Upper lobe of left lung (tissue), 4 donors: ENCODE measurements around the gene SMOC2.

Experiments
- EP300 ChIP-seq, 4 donors: sonication (generic); formaldehyde crosslinking; IDR thresholded peaks; one replicate each; pipeline ENCODE4 v1.5.1; 2017; ENCODE audit warnings: antibody characterized with exemption in 4 of 4, control low read depth in 2 of 4
- TF ChIP-seq, protein P1 (sequence below), 6 experiments: fragments of 450-650 bp in 4 of 6; fragments of 200-600 bp in 2 of 6; sonication (generic) in 2 of 6; IDR thresholded peaks; one replicate each; pipeline ENCODE4 v1.5.1; 2016 to 2019; ENCODE audit warnings: antibody characterized with exemption in 6 of 6

DNA sequence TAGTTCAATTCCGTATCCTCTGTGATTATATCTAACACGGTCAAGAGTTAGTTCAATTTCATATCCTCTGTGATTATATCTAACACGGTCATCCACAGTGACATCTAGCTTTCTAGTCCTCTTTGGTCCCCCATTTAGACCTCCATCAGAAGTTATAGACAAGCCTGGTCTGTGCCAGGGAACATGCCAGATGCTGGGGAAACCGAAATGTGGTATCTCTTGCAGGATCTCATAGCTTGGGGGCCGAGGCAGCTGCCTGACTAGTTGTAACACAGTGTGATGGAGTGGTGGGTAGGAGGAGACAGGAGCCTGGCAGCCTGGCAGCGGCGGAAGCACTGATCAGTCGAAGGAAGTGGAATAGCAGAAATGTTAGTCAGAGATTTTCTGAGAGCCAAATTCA lies 13.8 kb upstream of the SMOC2 start:
- TF ChIP-seq, protein P1, sequence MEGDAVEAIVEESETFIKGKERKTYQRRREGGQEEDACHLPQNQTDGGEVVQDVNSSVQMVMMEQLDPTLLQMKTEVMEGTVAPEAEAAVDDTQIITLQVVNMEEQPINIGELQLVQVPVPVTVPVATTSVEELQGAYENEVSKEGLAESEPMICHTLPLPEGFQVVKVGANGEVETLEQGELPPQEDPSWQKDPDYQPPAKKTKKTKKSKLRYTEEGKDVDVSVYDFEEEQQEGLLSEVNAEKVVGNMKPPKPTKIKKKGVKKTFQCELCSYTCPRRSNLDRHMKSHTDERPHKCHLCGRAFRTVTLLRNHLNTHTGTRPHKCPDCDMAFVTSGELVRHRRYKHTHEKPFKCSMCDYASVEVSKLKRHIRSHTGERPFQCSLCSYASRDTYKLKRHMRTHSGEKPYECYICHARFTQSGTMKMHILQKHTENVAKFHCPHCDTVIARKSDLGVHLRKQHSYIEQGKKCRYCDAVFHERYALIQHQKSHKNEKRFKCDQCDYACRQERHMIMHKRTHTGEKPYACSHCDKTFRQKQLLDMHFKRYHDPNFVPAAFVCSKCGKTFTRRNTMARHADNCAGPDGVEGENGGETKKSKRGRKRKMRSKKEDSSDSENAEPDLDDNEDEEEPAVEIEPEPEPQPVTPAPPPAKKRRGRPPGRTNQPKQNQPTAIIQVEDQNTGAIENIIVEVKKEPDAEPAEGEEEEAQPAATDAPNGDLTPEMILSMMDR (IDR thresholded peaks at IDR 0.05): no peak
- no peak for TF ChIP-seq EP300 (IDR thresholded peaks at IDR 0.05)
